Left kidney (tissue), 2 donors: ENCODE results near the gene XXYLT1. TPM values are rescaled to one million over a fixed set of nuclear protein-coding genes. Genes with fewer than 3 reads are reported as not detected.
"Not testable (repeated sequence)": the region's sequence is repeated elsewhere in the genome, so short reads cannot be mapped to it uniquely, and the experiment has no call there.

Experiments
- DNase-seq: peaks from one replicate; pipeline ENCODE4 v3.0.0-alpha.2; 2013
- polyA plus RNA-seq: library from polyadenylated mRNA; unstranded; fragments of 120-200 nt; gene quantifications from one replicate; pipeline ENCODE4 v1.2.1, GENCODE V29; 2013; ENCODE audit not compliant: insufficient read length

The XXYLT1 gene
- polyA plus RNA-seq, 1 donor: 26.2 TPM

- no peak for DNase-seq
These were observed 62.3 kb downstream of the XXYLT1 start for GRCh38 chr3:195208631-195209030.

- DNase-seq: no peak
These were observed 62.8 kb downstream of the XXYLT1 start for GRCh38 chr3:195208183-195208582.

GRCh38 chr3:195207731-195208130 is 63.2 kb downstream of the XXYLT1 start:
- no peak for DNase-seq

- no peak for DNase-seq
These were observed 63.9 kb downstream of the XXYLT1 start for GRCh38 chr3:195207056-195207455.

- no peak for DNase-seq
These were observed 66.4 kb downstream of the XXYLT1 start for GRCh38 chr3:195204360-195205163.

- DNase-seq: no peak
These were observed 67.4 kb downstream of the XXYLT1 start for GRCh38 chr3:195203606-195204005.

GRCh38 chr3:195201295-195201694 is 69.7 kb downstream of the XXYLT1 start:
- no peak for DNase-seq

GRCh38 chr3:195200010-195200822 is 70.7 kb downstream of the XXYLT1 start:
- DNase-seq: no peak

GRCh38 chr3:195198426-195199346 is 72.3 kb downstream of the XXYLT1 start:
- no peak for DNase-seq

GRCh38 chr3:195197765-195198425 is 73.1 kb downstream of the XXYLT1 start:
- DNase-seq: no peak

GRCh38 chr3:195196266-195196665 is 74.7 kb downstream of the XXYLT1 start:
- DNase-seq: no peak

GRCh38 chr3:195195321-195196209 is 75.4 kb downstream of the XXYLT1 start:
- DNase-seq: no peak

- DNase-seq: no peak
These were observed 76.3 kb downstream of the XXYLT1 start for GRCh38 chr3:195194559-195195206.

- no peak for DNase-seq
These were observed 79.4 kb downstream of the XXYLT1 start for GRCh38 chr3:195191580-195191979.

GRCh38 chr3:195189821-195190220 is 81.1 kb downstream of the XXYLT1 start:
- DNase-seq: no peak

GRCh38 chr3:195188426-195188927 is 82.5 kb downstream of the XXYLT1 start:
- DNase-seq: no peak

- no peak for DNase-seq
These were observed 83.1 kb downstream of the XXYLT1 start for GRCh38 chr3:195187609-195188425.

- DNase-seq: not testable (repeated sequence)
These were observed 84.3 kb downstream of the XXYLT1 start for GRCh38 chr3:195186710-195187047.
